CD8-positive, alpha-beta memory T cell (primary cell): ENCODE data around the gene HAPLN1. TPM values are rescaled to one million over a fixed set of nuclear protein-coding genes. Genes with fewer than 3 reads are reported as not detected.
A peak's percentile ranks its signal among the peaks of the same experiment; 100 is the strongest.

Experiments used
- CTCF ChIA-PET: fragments of 350-600 bp; sonication (Branson Sonifier 250); formaldehyde crosslinking; loops from one replicate; lab custom pipeline; 2021; ENCODE audit warnings: antibody characterized with exemption; lab: Charles Lee
- POLR2A ChIA-PET: fragments of 350-600 bp; sonication (Branson Sonifier 250); formaldehyde crosslinking; loops from one replicate; lab custom pipeline; 2021; ENCODE audit warnings: antibody characterized with exemption; lab: Charles Lee
- DNase-seq, 5 donors: peaks; one replicate each; pipeline versions ENCODE4 v3.0.0 to v3.0.0-alpha.2; 2020 to 2022; ENCODE audit warnings: mixed read lengths in 1 of 5
- H3K27ac ChIP-seq: one replicate; pipeline ENCODE4 v1.7.0; 2013; ENCODE audit warnings: low read depth, mild to moderate bottlenecking, low read length, moderate library complexity
- H3K27me3 ChIP-seq: 2 replicates; pipeline ENCODE4 v1.7.0; 2013; ENCODE audit warnings: low read length, mild to moderate bottlenecking; ENCODE audit not compliant: insufficient read depth, poor library complexity, severe bottlenecking
- H3K36me3 ChIP-seq: 2 replicates; pipeline ENCODE4 v1.7.0; 2013; ENCODE audit warnings: mild to moderate bottlenecking, low read length, moderate library complexity; ENCODE audit not compliant: insufficient read depth
- H3K4me1 ChIP-seq: 2 replicates; pipeline ENCODE4 v1.7.0; 2013; ENCODE audit warnings: mild to moderate bottlenecking, low read length, moderate library complexity; ENCODE audit not compliant: insufficient read depth
- H3K4me3 ChIP-seq: 2 replicates; pipeline ENCODE4 v1.7.0; 2013; ENCODE audit warnings: mild to moderate bottlenecking, low read length
- H3K9me3 ChIP-seq: 2 replicates; pipeline ENCODE4 v1.7.0; 2013; ENCODE audit warnings: mild to moderate bottlenecking, low read length
- H3K27ac Mint-ChIP-seq, 8 donors: one replicate each; pipeline ENCODE4 v1.8.0; 2020 to 2021; ENCODE audit warnings: mixed read lengths in 8 of 8, mild to moderate bottlenecking in 6 of 8, inconsistent platforms in 3 of 8, moderate library complexity in 3 of 8
- H3K27me3 Mint-ChIP-seq, 2 donors: one replicate each; pipeline ENCODE4 v1.8.0; 2020 to 2021; ENCODE audit warnings: mixed read lengths in 2 of 2, mild to moderate bottlenecking in 1 of 2, moderate library complexity in 1 of 2
- H3K36me3 Mint-ChIP-seq, 3 donors: one replicate each; pipeline ENCODE4 v1.8.0; 2020 to 2021; ENCODE audit warnings: mixed read lengths in 3 of 3, inconsistent platforms in 1 of 3, mild to moderate bottlenecking in 1 of 3
- H3K4me1 Mint-ChIP-seq, 3 donors: one replicate each; pipeline ENCODE4 v1.8.0; 2020 to 2021; ENCODE audit warnings: mixed read lengths in 3 of 3, inconsistent platforms in 1 of 3, mild to moderate bottlenecking in 1 of 3
- H3K4me3 Mint-ChIP-seq, 7 donors: one replicate each; pipeline ENCODE4 v1.8.0; 2020 to 2021; ENCODE audit warnings: mixed read lengths in 7 of 7, mild to moderate bottlenecking in 6 of 7, moderate library complexity in 4 of 7, inconsistent platforms in 2 of 7
- H3K9me3 Mint-ChIP-seq, 5 donors: one replicate each; pipeline ENCODE4 v1.8.0; 2020 to 2022; ENCODE audit warnings: mixed read lengths in 5 of 5, mild to moderate bottlenecking in 3 of 5, moderate library complexity in 2 of 5, inconsistent platforms in 1 of 5
- polyA plus RNA-seq: library from polyadenylated mRNA; unstranded; fragments of 300-500 nt; fragmentation: Illumina TruSeq; gene quantifications from one replicate; pipeline ENCODE4 v1.2.3, GENCODE V29; 2021
- total RNA-seq, 2 experiments: library from RNA; stranded (reverse); gene quantifications; one replicate each; pipeline ENCODE4 v1.2.3, GENCODE V29; 2021

The HAPLN1 gene
- total and polyA plus RNA-seq, 3 experiments from 2014 or later, result not detected

DNA sequence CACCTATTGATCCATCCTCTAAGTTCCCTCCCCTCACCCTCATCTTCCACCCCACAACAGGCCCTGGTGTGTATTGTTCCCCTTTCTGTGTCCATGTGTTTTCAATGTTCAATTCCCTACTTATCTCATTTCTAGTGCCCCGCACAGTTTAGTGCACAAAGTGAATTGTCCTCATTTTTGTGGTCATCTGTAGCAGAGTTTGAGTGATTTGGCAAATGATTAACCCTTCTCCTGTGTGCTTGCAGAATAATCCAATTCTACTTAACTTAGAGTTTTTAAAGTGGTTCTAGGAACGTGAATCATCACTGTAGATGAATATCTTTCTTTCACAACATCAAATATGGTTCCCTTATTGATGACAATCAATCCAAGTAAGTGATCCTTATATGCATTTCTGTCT, 6.3 kb upstream of the HAPLN1 start:
- Mint-ChIP-seq H3K27ac (no peak overlapping the region), H3K4me1 (peaks cover 4 to 12% (median 10%) of the 10 kb centered on the region in 3 donors), H3K9me3 (peaks cover 0 to 2% (median 0%) of the 10 kb centered on the region in 5 donors), H3K4me3 (no peak overlapping the region), H3K27me3 (peaks cover 20 to 37% of the 10 kb centered on the region in 2 donors), H3K36me3 (no peaks in the 10 kb centered on the region)
- Histone ChIP-seq H3K27ac (no peak overlapping the region), H3K4me3 (no peak overlapping the region), H3K36me3 (no peaks in the 10 kb centered on the region), H3K4me1 (no peaks in the 10 kb centered on the region), H3K9me3 (no peaks in the 10 kb centered on the region), H3K27me3 (peaks cover 7% of the 10 kb centered on the region)
- POLR2A ChIA-PET, result no interaction called here
- CTCF ChIA-PET, result no interaction called here
- no peak for DNase-seq

DNA sequence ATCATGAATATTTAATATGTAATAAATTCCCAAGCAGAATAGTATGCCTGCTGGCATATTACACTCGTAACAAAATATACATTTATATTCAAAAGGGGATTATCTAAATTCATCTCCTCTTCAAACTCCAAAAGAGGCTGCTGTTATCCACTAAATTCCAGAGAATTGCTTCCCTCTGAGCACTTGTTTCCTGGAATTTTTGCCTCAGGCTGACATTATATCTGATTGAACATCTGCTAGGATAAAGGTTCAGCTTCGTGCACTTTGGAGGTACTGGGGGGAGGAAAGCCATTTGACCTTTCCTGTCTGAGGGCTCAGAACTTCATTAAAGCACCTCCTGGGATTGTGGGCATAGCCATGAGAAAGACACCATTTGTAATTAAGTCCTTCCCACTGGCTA, 4.3 kb upstream of the HAPLN1 start:
- Histone ChIP-seq H3K27ac (no peak overlapping the region), H3K4me3 (no peak overlapping the region), H3K4me1 (no peaks in the 10 kb centered on the region), H3K27me3 (peaks cover 7% of the 10 kb centered on the region), H3K36me3 (no peaks in the 10 kb centered on the region), H3K9me3 (no peaks in the 10 kb centered on the region)
- peaks cover 7 to 19% (median 18%) of the 10 kb centered on the region in 3 donors for H3K4me1 Mint-ChIP-seq
- H3K27me3 Mint-ChIP-seq, result peaks cover 32 to 56% of the 10 kb centered on the region in 2 donors
- H3K36me3 Mint-ChIP-seq, result no peaks in the 10 kb centered on the region
- ChIA-PET CTCF (no interaction called here), POLR2A (no interaction called here)
- H3K27ac Mint-ChIP-seq, result peak overlapping the region in 1 of 8 donors; percentile 6
- no peak overlapping the region for H3K4me3 Mint-ChIP-seq
- peaks cover 0 to 2% (median 0%) of the 10 kb centered on the region in 5 donors for H3K9me3 Mint-ChIP-seq
- no peak for DNase-seq

DNA sequence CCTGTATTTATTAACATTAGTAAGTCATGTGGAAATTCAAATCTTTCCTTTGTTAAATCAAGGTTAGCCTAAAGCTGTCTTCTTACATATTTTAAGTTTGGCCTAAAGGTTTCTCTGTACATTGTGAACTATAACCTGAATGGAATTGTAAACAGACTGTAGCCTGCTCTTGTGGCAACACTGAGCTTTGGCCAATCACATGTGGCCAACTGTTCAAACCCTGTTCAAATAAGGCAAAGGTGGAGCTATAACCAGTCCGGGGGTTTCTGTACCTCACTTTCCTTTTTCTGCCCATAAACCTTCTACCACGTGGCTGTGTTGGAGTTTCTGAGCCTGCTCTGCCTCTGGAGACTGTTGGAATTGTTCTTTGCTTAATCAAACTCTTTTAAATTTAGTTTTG, 3.3 kb upstream of the HAPLN1 start:
- no peak overlapping the region for H3K27ac Mint-ChIP-seq
- Histone ChIP-seq H3K4me3 (no peak overlapping the region), H3K36me3 (no peaks in the 10 kb centered on the region), H3K4me1 (no peaks in the 10 kb centered on the region), H3K27ac (no peak overlapping the region), H3K9me3 (no peaks in the 10 kb centered on the region), H3K27me3 (peaks cover 11% of the 10 kb centered on the region)
- peaks cover 7 to 19% (median 18%) of the 10 kb centered on the region in 3 donors for H3K4me1 Mint-ChIP-seq
- DNase-seq, result no peak
- H3K36me3 Mint-ChIP-seq, result no peaks in the 10 kb centered on the region
- H3K9me3 Mint-ChIP-seq, result peaks cover 0 to 2% (median 0%) of the 10 kb centered on the region in 5 donors
- H3K27me3 Mint-ChIP-seq, result peaks cover 32 to 62% of the 10 kb centered on the region in 2 donors
- POLR2A ChIA-PET, result no interaction called here
- H3K4me3 Mint-ChIP-seq, result no peak overlapping the region
- CTCF ChIA-PET, result no interaction called here

DNA sequence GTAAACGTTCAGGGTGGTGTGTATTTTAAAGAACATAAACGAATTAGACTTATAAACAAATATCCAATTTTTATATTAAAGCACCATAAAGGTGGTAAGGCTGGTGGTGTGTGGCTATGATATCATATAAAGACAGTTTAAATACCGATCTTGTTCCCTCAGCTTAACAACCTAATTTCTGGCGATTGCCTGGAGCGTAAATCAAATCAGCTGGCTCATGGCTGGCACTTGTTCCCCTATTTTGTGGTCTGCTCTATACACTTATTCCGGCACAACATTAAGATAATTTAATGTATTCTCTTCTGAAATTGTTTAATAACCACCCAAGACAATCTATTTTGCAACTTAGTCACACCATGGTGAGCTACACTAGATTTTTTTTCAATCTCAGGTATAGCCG, 2.4 kb upstream of the HAPLN1 start:
- Mint-ChIP-seq H3K4me1 (peaks cover 7 to 19% (median 18%) of the 10 kb centered on the region in 3 donors), H3K4me3 (no peak overlapping the region), H3K27me3 (peaks cover 34 to 71% of the 10 kb centered on the region in 2 donors), H3K9me3 (peaks cover 0 to 2% (median 0%) of the 10 kb centered on the region in 5 donors), H3K27ac (no peak overlapping the region), H3K36me3 (no peaks in the 10 kb centered on the region)
- POLR2A ChIA-PET, result no interaction called here
- CTCF ChIA-PET, result no interaction called here
- no peak overlapping the region for H3K4me3 ChIP-seq
- no peaks in the 10 kb centered on the region for H3K9me3 ChIP-seq
- DNase-seq, result no peak
- no peaks in the 10 kb centered on the region for H3K36me3 ChIP-seq
- no peaks in the 10 kb centered on the region for H3K4me1 ChIP-seq
- H3K27ac ChIP-seq, result no peak overlapping the region
- H3K27me3 ChIP-seq, result peaks cover 11% of the 10 kb centered on the region

DNA sequence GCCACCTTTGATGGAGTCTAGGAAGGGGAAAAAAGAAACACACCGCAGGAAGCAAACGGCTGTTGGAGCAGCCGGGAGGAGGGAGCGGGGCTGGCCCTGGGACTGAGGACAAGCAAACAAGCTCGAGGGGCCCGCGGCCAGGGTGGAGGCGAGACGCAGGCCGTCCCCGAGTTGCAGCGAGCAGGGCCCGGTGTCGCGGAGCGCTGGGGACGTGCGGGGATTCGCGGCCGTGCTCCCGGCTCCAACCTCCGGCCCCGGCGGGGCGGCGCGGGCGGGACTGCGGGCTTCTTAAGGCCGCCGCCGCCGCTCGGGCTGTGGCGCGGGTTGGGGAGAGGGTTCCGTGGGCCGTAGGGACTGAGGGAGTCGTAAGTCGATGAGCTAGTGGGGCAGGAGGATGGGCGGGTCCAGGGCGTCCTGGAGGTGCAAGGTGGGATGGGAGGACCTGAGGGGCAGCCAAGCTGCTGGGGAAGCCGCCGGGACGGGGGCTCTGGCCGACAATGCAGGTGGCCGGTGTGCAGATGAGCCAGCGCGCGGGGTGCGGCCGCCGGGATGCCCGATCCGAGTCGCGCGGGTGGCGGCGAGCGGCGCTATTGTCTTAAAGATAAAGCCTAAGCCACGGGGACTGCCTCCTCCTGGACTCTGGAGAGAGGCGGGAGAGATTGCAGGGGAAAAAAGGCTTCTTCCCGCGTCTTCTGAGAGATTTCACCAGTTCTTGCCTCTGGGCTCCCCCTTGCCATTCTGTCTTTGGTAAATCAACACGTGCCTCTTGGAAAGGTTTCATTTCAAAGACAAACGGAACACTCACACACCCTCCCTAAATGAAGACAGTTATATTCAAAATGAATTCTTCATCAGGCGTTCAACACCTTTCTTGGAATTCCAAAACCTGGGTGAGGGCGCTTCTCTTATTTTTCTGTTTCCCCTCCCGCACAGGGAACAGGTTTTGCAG, 1.6 kb upstream of the HAPLN1 start:
- H3K27ac ChIP-seq, result no peak overlapping the region
- no peaks in the 10 kb centered on the region for H3K36me3 Mint-ChIP-seq
- H3K9me3 Mint-ChIP-seq, result peaks cover 0 to 2% (median 0%) of the 10 kb centered on the region in 5 donors
- ChIA-PET POLR2A (no interaction called here), CTCF (interaction anchor here (0.7 kb wide), 1 partner anchor 8 kb away, joined by 3 read pairs; no protein-coding TSS in a partner anchor)
- peaks cover 31 to 69% of the 10 kb centered on the region in 2 donors for H3K27me3 Mint-ChIP-seq
- no peaks in the 10 kb centered on the region for H3K36me3 ChIP-seq
- H3K4me1 Mint-ChIP-seq, result peaks cover 7 to 19% (median 18%) of the 10 kb centered on the region in 3 donors
- H3K27ac Mint-ChIP-seq, result no peak overlapping the region
- no peak overlapping the region for H3K4me3 ChIP-seq
- H3K27me3 ChIP-seq, result peaks cover 11% of the 10 kb centered on the region
- no peak for DNase-seq
- H3K4me1 ChIP-seq, result no peaks in the 10 kb centered on the region
- H3K9me3 ChIP-seq, result no peaks in the 10 kb centered on the region
- H3K4me3 Mint-ChIP-seq, result peak overlapping the region in 6 of 7 donors; percentile 47 to 82 (median 70)

DNA sequence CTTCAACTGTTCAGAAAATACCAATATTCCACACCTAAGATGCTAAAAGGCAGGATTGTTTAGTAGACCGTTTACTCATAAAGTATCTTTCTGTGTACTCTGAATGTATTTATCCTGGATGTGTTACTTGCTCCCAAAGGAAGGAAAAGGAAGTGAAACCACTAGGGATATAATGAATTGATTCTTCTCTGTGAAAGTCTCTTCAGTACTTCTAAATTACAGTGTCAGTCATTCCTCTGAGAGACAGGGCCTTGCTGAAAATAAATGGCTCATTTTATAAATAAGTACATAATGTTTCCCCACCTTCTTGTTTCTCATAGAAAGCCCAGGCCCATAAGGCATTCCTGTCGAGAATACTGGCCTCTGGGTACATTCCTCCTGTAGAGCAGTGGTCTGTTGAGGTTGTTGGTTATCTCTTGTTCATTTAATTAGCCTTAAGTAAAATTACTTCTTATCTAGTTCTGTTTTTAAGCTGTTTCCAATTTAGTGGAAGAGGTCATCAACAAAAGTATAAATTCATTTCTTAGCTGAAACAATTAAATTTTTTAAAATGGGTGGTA, 1.6 kb downstream of the HAPLN1 start:
- Histone ChIP-seq H3K27ac (no peak overlapping the region), H3K36me3 (no peaks in the 10 kb centered on the region), H3K4me1 (no peaks in the 10 kb centered on the region), H3K4me3 (no peak overlapping the region), H3K9me3 (no peaks in the 10 kb centered on the region), H3K27me3 (peaks cover 11% of the 10 kb centered on the region)
- POLR2A ChIA-PET, result no interaction called here
- H3K27me3 Mint-ChIP-seq, result peaks cover 28 to 57% of the 10 kb centered on the region in 2 donors
- CTCF ChIA-PET, result no interaction called here
- no peaks in the 10 kb centered on the region for H3K9me3 Mint-ChIP-seq
- H3K27ac Mint-ChIP-seq, result no peak overlapping the region
- no peak overlapping the region for H3K4me3 Mint-ChIP-seq
- peaks cover 7 to 19% (median 18%) of the 10 kb centered on the region in 3 donors for H3K4me1 Mint-ChIP-seq
- no peak for DNase-seq
- no peaks in the 10 kb centered on the region for H3K36me3 Mint-ChIP-seq

DNA sequence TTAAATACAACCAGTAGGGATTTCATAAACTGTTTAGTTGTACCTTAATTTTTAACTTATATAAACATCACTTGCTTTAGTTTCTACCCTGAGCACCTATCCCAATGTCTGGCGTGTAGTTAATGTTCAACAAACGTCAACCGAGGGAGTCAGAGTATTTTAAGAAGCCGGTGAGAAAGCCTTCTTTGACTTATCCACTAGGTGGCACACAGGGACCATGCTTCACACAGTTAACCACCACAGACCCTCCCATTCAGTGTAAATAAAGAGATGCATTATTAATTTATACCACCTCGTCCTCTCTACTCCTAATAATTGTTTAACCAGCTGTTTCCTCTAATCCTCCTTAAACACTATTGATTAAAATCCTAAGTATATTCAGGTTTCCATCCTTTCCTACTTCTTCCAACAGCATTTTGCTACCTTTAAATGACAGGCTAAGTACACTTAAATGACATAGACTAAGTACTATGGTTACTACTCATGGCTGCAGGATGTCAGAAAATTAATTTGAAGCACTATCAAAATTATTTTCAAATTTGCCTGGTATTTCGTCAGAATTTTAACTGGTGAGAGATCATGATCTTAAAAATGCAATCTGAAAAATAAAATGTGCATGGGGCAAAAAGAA, 2.3 kb downstream of the HAPLN1 start:
- peaks cover 28 to 52% of the 10 kb centered on the region in 2 donors for H3K27me3 Mint-ChIP-seq
- no peak overlapping the region for H3K27ac Mint-ChIP-seq
- H3K36me3 ChIP-seq, result no peaks in the 10 kb centered on the region
- H3K27me3 ChIP-seq, result peaks cover 11% of the 10 kb centered on the region
- no peaks in the 10 kb centered on the region for H3K9me3 Mint-ChIP-seq
- H3K36me3 Mint-ChIP-seq, result no peaks in the 10 kb centered on the region
- H3K4me1 ChIP-seq, result no peaks in the 10 kb centered on the region
- no peak overlapping the region for H3K27ac ChIP-seq
- CTCF ChIA-PET, result no interaction called here
- H3K4me1 Mint-ChIP-seq, result peaks cover 7 to 19% (median 18%) of the 10 kb centered on the region in 3 donors
- no peak overlapping the region for H3K4me3 ChIP-seq
- no peaks in the 10 kb centered on the region for H3K9me3 ChIP-seq
- POLR2A ChIA-PET, result no interaction called here
- H3K4me3 Mint-ChIP-seq, result no peak overlapping the region
- DNase-seq, result peak in 1 of 5 donors; percentile 6
